ENCODE data around the gene NRXN3.

Gene NRXN3

GRCh38 chr14:79274641-79275291 is 1104.6 kb downstream of the NRXN3 start:
- H3K27ac ChIP-seq (ENCODE audit: low read depth, low read length), result no peak overlapping the region
- peaks cover 30% of the 10 kb centered on the region for H3K27me3 ChIP-seq (ENCODE audit: insufficient read depth, low read length)
- H3K36me3 ChIP-seq (ENCODE audit: insufficient read depth, low read length), result no peaks in the 10 kb centered on the region
- H2AFZ ChIP-seq (ENCODE audit: low read length, unreplicated experiment), result no peak overlapping the region
- H3K79me2 ChIP-seq (ENCODE audit: control insufficient read depth, insufficient read depth, low read length, unreplicated experiment), result no peaks in the 10 kb centered on the region
- H3K4me1 ChIP-seq (ENCODE audit: control insufficient read depth, insufficient read depth, low read length, unreplicated experiment), result no peaks in the 10 kb centered on the region
- H3K4me3 ChIP-seq (ENCODE audit: low read depth, low read length), result no peak overlapping the region

DNA sequence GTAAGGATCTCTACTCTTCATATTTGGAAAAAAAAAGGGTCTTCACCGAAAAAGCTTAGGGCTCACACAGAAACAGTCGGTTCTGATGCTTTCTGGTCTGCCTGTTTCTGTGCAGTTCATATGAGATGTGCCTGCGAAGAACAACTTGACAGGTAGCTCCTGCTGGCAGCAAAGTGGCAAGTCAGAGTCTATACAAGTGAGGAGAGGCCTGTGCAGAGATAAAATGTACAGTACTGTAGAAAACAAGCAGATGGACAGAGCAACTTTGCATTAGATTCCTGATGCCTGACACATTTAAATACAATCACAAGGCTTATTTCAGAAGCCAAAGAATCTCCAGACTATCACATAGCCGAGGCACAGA is 1105.1 kb downstream of the NRXN3 start:
- no peak overlapping the region for H2AFZ ChIP-seq (ENCODE audit: low read length, unreplicated experiment)
- H3K4me1 ChIP-seq (ENCODE audit: control insufficient read depth, insufficient read depth, low read length, unreplicated experiment), result no peaks in the 10 kb centered on the region
- peaks cover 35% of the 10 kb centered on the region for H3K27me3 ChIP-seq (ENCODE audit: insufficient read depth, low read length)
- no peak overlapping the region for H3K4me3 ChIP-seq (ENCODE audit: low read depth, low read length)
- H3K79me2 ChIP-seq (ENCODE audit: control insufficient read depth, insufficient read depth, low read length, unreplicated experiment), result no peaks in the 10 kb centered on the region
- H3K27ac ChIP-seq (ENCODE audit: low read depth, low read length), result no peak overlapping the region
- no peaks in the 10 kb centered on the region for H3K36me3 ChIP-seq (ENCODE audit: insufficient read depth, low read length)

GRCh38 chr14:79278286-79278797 is 1108.2 kb downstream of the NRXN3 start:
- peaks cover 62% of the 10 kb centered on the region for H3K27me3 ChIP-seq (ENCODE audit: insufficient read depth, low read length)
- peak overlapping the region; percentile 80 for H3K4me3 ChIP-seq (ENCODE audit: low read depth, low read length)
- H3K36me3 ChIP-seq (ENCODE audit: insufficient read depth, low read length), result no peaks in the 10 kb centered on the region
- no peaks in the 10 kb centered on the region for H3K4me1 ChIP-seq (ENCODE audit: control insufficient read depth, insufficient read depth, low read length, unreplicated experiment)
- H2AFZ ChIP-seq (ENCODE audit: low read length, unreplicated experiment), result peak overlapping the region; percentile 4
- no peak overlapping the region for H3K27ac ChIP-seq (ENCODE audit: low read depth, low read length)
- no peaks in the 10 kb centered on the region for H3K79me2 ChIP-seq (ENCODE audit: control insufficient read depth, insufficient read depth, low read length, unreplicated experiment)

DNA sequence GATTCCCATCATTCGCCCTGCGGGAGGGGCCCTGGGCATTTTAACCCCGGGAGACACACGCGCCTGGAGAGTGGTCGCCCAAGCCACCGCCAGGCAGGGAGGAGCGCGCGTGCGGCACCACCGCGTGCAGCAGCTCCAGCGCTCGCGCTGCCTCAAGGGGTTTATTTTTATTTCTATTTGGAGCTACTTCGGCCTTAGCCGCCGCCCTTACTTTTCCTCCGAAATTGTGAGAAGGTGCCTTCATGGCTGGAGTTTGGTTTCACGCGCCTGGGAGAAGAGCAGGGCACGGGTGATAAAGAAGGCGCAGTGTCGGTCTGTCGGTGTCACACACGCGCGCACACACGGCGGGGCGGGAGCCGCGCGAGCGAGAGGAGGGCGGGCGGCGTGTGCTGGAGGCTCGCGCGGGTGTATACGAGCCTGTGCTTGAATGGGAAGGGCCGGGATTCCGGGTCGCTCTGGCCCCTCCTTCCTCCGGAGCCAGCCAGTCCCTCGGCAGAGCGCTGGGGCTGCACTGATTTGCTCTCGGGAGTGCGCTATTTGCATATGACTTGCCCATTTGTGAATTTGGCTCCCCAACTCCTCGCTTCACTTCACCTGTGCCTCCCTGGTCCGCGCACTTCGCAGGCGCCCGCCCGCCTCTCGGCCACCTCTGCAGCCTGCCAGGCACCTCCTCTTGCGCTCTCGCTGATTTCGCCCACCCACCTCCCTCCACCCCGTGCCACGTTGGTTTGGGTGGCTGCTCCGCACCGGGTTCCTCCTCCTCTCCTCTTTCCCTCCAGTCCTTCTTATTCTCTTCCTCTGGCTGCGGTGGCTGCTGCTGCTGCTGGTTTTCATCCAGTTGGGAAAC is 1108.8 kb downstream of the NRXN3 start:
- H3K4me3 ChIP-seq (ENCODE audit: low read depth, low read length), result peak overlapping the region; percentile 80
- H2AFZ ChIP-seq (ENCODE audit: low read length, unreplicated experiment), result peak overlapping the region; percentile 75
- H3K36me3 ChIP-seq (ENCODE audit: insufficient read depth, low read length), result no peaks in the 10 kb centered on the region
- H3K27me3 ChIP-seq (ENCODE audit: insufficient read depth, low read length), result peaks cover 62% of the 10 kb centered on the region
- no peaks in the 10 kb centered on the region for H3K79me2 ChIP-seq (ENCODE audit: control insufficient read depth, insufficient read depth, low read length, unreplicated experiment)
- H3K4me1 ChIP-seq (ENCODE audit: control insufficient read depth, insufficient read depth, low read length, unreplicated experiment), result no peaks in the 10 kb centered on the region
- H3K27ac ChIP-seq (ENCODE audit: low read depth, low read length), result no peak overlapping the region

GRCh38 chr14:79279645-79280597 is 1109.7 kb downstream of the NRXN3 start:
- Histone ChIP-seq H3K36me3 (ENCODE audit: insufficient read depth, low read length) (no peaks in the 10 kb centered on the region), H2AFZ (ENCODE audit: low read length, unreplicated experiment) (peak overlapping the region; percentile 75), H3K4me1 (ENCODE audit: control insufficient read depth, insufficient read depth, low read length, unreplicated experiment) (no peaks in the 10 kb centered on the region), H3K4me3 (ENCODE audit: low read depth, low read length) (peak overlapping the region; percentile 80), H3K27me3 (ENCODE audit: insufficient read depth, low read length) (peaks cover 62% of the 10 kb centered on the region), H3K79me2 (ENCODE audit: control insufficient read depth, insufficient read depth, low read length, unreplicated experiment) (no peaks in the 10 kb centered on the region), H3K27ac (ENCODE audit: low read depth, low read length) (no peak overlapping the region)

DNA sequence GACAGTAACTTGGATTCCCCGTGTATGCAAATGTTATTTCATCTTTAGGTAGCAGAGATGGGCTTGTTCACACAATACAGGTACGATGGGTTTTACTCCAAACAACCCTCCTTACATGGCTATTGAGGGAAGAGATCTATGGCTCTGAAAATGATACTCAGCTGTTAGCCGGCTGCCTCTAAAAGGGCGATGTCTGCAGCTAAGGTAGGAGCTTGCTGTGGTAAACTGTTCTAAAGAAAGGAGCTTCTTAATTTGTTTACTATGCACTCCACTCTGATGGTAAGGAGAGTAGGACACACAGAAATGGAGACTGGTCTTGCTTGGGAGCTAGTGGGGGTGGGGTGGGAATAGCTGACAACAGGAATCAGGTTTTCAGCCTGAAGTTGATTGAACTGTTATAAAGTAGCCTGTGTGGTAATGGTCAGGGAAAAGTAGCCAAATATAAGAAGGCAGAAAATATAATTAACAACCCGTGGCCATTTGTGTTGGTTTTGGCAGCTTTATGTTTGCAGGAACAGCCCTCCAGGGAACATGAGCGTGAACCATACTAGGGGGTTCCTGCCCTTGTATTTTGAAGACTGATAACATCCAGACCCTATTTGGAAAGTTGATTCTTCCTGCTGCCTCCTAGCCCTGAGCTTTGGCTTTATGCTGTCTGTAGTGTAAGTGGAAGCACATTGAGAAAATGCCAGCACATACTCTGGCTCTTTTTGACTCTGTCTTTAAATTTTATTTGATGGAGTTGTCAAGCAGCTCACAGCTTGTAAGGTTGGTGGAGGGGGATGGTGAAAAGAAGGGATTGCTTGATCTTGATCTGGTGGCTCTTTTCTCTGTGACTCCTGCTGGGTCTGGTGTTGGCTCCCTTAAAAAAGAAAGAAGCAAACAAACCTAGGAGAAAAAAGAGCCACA is 1111.3 kb downstream of the NRXN3 start:
- Histone ChIP-seq H2AFZ (ENCODE audit: low read length, unreplicated experiment) (no peak overlapping the region), H3K79me2 (ENCODE audit: control insufficient read depth, insufficient read depth, low read length, unreplicated experiment) (no peaks in the 10 kb centered on the region), H3K27me3 (ENCODE audit: insufficient read depth, low read length) (peaks cover 55% of the 10 kb centered on the region), H3K27ac (ENCODE audit: low read depth, low read length) (no peak overlapping the region), H3K4me1 (ENCODE audit: control insufficient read depth, insufficient read depth, low read length, unreplicated experiment) (no peaks in the 10 kb centered on the region), H3K36me3 (ENCODE audit: insufficient read depth, low read length) (no peaks in the 10 kb centered on the region), H3K4me3 (ENCODE audit: low read depth, low read length) (peak overlapping the region; percentile 80)

GRCh38 chr14:79284621-79285020 is 1114.4 kb downstream of the NRXN3 start:
- Histone ChIP-seq H3K27ac (ENCODE audit: low read depth, low read length) (no peak overlapping the region), H3K36me3 (ENCODE audit: insufficient read depth, low read length) (no peaks in the 10 kb centered on the region), H3K4me3 (ENCODE audit: low read depth, low read length) (no peak overlapping the region)

GRCh38 chr14:79285263-79285662 is 1115.1 kb downstream of the NRXN3 start:
- no peak overlapping the region for H3K4me3 ChIP-seq (ENCODE audit: low read depth, low read length)

More at GRCh38 chr14:79284621-79285020, 1114.4 kb downstream of the NRXN3 start:
- Histone ChIP-seq H3K79me2 (ENCODE audit: control insufficient read depth, insufficient read depth, low read length, unreplicated experiment) (no peaks in the 10 kb centered on the region), H2AFZ (ENCODE audit: low read length, unreplicated experiment) (no peak overlapping the region), H3K4me1 (ENCODE audit: control insufficient read depth, insufficient read depth, low read length, unreplicated experiment) (no peaks in the 10 kb centered on the region), H3K27me3 (ENCODE audit: insufficient read depth, low read length) (peaks cover 32% of the 10 kb centered on the region)

DNA sequence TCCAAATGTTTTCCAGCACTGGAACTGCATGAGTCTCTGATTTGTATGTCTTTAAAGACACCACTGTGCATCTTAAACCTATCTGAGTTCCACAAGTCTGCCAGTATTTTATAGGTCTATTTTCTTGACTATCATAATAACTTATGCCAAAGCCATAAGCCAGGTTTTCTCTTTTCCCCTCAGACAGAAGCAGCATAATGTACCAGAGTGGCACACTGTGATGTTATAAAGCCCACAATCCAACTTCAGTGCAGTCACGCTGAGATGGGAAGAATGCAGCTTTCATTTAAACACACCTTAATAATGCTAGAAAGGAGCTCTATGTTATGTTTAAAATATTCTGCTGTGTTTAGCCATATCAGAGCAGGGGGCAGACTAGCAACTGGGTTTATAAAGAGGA is 1117.8 kb downstream of the NRXN3 start:
- Histone ChIP-seq H3K27me3 (ENCODE audit: insufficient read depth, low read length) (no peaks in the 10 kb centered on the region; the same call in 1 of the 2 replicates), H3K4me1 (ENCODE audit: control insufficient read depth, insufficient read depth, low read length, unreplicated experiment) (no peaks in the 10 kb centered on the region), H3K4me3 (ENCODE audit: low read depth, low read length) (no peak overlapping the region), H2AFZ (ENCODE audit: low read length, unreplicated experiment) (no peak overlapping the region), H3K36me3 (ENCODE audit: insufficient read depth, low read length) (no peaks in the 10 kb centered on the region), H3K27ac (ENCODE audit: low read depth, low read length) (no peak overlapping the region), H3K79me2 (ENCODE audit: control insufficient read depth, insufficient read depth, low read length, unreplicated experiment) (no peaks in the 10 kb centered on the region)

More at GRCh38 chr14:79285263-79285662, 1115.1 kb downstream of the NRXN3 start:
- no peak overlapping the region for H3K27ac ChIP-seq (ENCODE audit: low read depth, low read length)
- H3K4me1 ChIP-seq (ENCODE audit: control insufficient read depth, insufficient read depth, low read length, unreplicated experiment), result no peaks in the 10 kb centered on the region
- H3K79me2 ChIP-seq (ENCODE audit: control insufficient read depth, insufficient read depth, low read length, unreplicated experiment), result no peaks in the 10 kb centered on the region
- H3K36me3 ChIP-seq (ENCODE audit: insufficient read depth, low read length), result no peaks in the 10 kb centered on the region
- no peak overlapping the region for H2AFZ ChIP-seq (ENCODE audit: low read length, unreplicated experiment)
- peaks cover 27% of the 10 kb centered on the region for H3K27me3 ChIP-seq (ENCODE audit: insufficient read depth, low read length)

Measured in ACC112 (cell line).